ENCODE data around the gene FOXD1. TPM values are rescaled to one million over a fixed set of nuclear protein-coding genes. Genes with fewer than 3 reads are reported as not detected.

The FOXD1 gene
- total RNA-seq, 1 donor from 2014 or later = 2.8 TPM

DNA sequence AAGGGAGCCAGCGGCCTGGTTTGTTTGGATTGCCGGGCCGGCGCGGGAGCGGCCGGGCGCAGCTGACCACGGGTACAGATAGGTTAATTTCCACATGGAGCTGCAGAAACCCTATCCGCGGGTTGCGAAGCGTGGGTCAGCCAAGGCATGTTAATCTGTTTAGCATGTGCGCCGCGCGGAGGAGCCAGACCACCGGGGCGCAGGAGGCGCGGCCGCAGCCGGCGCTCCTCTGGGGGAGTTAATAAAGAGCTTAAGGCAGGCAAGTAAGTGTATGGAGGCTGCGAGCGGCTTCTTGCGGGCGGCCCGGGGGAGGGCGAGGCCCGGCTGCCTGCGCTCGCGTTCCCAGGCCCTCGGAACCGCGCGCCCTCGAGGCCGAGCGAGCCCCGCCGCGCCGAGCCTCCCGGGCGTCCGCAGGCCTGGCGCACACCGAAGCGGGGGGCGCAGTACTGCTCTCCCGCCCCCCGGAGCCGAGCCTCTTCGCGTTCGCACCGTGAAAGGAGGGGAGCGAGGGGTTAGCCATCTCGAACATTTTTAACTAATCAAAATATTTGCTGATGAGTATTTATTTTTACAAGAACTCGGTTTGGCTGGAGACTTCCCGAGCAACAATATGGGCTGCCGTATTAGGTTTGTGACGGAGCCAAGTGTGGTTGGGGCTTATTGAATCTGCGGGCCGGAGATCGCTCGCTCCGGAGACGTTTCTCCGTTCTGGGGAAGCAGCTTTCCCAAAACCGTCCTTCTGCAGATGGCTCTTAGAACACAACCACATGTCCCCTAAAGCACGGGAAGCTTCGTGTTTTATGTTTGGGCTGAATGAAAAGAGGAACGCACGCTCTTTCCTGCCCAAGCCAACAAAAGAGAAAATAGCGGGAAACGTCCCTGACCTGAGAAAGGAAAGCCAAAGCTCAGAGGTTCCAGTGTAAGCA, 28.8 kb downstream of the FOXD1 start:
- DNase-seq = peak; percentile 74
- H3K4me1 Mint-ChIP-seq (ENCODE audit: low read depth, unreplicated experiment) = peaks cover 6% of the 10 kb centered on the region
- TF ChIP-seq, protein P1, sequence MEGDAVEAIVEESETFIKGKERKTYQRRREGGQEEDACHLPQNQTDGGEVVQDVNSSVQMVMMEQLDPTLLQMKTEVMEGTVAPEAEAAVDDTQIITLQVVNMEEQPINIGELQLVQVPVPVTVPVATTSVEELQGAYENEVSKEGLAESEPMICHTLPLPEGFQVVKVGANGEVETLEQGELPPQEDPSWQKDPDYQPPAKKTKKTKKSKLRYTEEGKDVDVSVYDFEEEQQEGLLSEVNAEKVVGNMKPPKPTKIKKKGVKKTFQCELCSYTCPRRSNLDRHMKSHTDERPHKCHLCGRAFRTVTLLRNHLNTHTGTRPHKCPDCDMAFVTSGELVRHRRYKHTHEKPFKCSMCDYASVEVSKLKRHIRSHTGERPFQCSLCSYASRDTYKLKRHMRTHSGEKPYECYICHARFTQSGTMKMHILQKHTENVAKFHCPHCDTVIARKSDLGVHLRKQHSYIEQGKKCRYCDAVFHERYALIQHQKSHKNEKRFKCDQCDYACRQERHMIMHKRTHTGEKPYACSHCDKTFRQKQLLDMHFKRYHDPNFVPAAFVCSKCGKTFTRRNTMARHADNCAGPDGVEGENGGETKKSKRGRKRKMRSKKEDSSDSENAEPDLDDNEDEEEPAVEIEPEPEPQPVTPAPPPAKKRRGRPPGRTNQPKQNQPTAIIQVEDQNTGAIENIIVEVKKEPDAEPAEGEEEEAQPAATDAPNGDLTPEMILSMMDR (IDR thresholded peaks at IDR 0.05; ENCODE audit: partially characterized antibody, unreplicated experiment) = no peak
- H3K27me3 Mint-ChIP-seq (ENCODE audit: unreplicated experiment) = peaks cover 12% of the 10 kb centered on the region
- H3K9me3 Mint-ChIP-seq (ENCODE audit: unreplicated experiment) = peaks cover 5% of the 10 kb centered on the region
- peaks cover 6% of the 10 kb centered on the region for H3K36me3 Mint-ChIP-seq (ENCODE audit: unreplicated experiment)
- H3K4me3 Mint-ChIP-seq (ENCODE audit: unreplicated experiment) = peak overlapping the region; percentile 86
- H3K27ac Mint-ChIP-seq (ENCODE audit: unreplicated experiment) = no peak overlapping the region

DNA sequence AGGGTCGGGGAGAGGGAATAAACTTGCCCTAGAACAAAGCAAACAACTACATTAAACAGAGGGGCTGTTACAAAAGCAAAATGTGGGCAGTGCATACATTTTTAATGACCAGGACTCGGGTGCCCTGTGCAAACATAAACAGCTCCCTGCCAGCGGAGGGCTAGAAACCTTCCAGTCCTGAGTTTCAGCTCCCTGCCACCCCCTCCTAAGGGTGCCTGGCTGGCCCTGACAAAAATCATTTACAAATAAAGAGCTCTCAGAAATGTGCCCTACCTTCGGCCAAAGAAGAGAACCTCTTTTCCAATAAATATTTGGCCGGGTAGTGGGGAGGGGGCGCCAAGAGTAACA, 29.5 kb downstream of the FOXD1 start:
- peaks cover 12% of the 10 kb centered on the region for H3K27me3 Mint-ChIP-seq (ENCODE audit: unreplicated experiment)
- TF ChIP-seq, protein P1 (IDR thresholded peaks at IDR 0.05; ENCODE audit: partially characterized antibody, unreplicated experiment) = no peak
- no peak for DNase-seq
- no peak overlapping the region for H3K27ac Mint-ChIP-seq (ENCODE audit: unreplicated experiment)
- H3K4me3 Mint-ChIP-seq (ENCODE audit: unreplicated experiment) = peak overlapping the region; percentile 67
- peaks cover 5% of the 10 kb centered on the region for H3K9me3 Mint-ChIP-seq (ENCODE audit: unreplicated experiment)
- peaks cover 6% of the 10 kb centered on the region for H3K4me1 Mint-ChIP-seq (ENCODE audit: low read depth, unreplicated experiment)
- H3K36me3 Mint-ChIP-seq (ENCODE audit: unreplicated experiment) = peaks cover 13% of the 10 kb centered on the region

DNA sequence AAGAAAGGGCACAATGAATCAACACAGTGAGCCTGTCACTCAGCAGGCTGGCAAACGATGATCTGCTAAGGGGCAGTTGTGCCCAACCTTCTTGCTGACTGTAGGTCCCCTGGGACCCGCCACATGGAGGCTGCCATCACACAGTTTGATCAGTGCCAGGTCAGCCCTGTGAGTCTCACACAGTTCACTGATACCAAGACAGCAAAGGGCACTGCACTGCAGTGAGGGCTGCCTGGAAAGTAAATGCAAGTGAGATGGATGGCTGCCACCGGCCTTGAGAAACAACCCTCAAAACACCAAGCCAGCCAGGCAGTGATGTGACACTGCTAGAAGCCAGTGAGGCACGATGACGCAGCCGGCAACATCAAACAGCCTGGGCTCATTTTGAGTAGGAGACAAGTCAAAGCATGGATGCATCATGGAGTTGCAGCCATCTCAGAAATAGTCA, 30.3 kb downstream of the FOXD1 start:
- Mint-ChIP-seq H3K36me3 (ENCODE audit: unreplicated experiment) (peaks cover 13% of the 10 kb centered on the region), H3K4me1 (ENCODE audit: low read depth, unreplicated experiment) (peaks cover 6% of the 10 kb centered on the region), H3K4me3 (ENCODE audit: unreplicated experiment) (no peak overlapping the region), H3K27me3 (ENCODE audit: unreplicated experiment) (peaks cover 12% of the 10 kb centered on the region), H3K27ac (ENCODE audit: unreplicated experiment) (no peak overlapping the region), H3K9me3 (ENCODE audit: unreplicated experiment) (peaks cover 5% of the 10 kb centered on the region)
- DNase-seq = peak; percentile 13
- TF ChIP-seq, protein P1 (IDR thresholded peaks at IDR 0.05; ENCODE audit: partially characterized antibody, unreplicated experiment) = no peak

DNA sequence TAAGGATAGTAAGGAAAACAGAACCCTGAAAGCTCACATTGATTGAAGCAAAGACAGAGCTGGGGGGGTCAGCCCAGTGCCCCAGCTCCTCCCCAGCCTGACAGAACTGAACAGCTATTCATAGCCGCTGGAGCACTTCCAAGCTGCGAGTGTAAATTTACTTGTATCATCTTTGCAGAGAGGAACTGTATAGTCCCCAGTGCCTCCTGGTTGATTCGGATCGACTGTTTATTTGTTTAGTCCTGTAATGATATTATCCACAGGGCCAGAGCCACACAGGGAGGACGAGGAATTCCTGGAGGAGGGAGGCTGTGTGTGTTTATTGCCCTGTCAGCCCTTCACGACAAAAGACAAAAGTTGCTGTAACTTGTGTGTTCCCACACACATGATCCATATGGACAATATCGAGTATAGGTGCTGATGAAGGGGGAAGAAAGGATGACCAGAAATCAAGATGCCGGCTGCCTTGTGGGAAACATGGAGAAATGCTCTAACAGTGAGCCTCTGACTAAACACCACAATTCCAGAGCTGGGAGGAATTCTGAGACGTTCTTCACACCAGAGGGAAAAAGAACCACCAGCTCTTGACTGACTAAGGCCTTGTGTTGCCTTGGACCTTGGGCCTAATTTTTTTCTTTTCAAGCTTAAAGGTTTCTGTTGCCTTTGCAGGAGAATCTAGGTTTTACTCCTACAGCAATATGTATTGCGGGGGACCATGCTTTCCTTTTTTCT, 31.1 kb downstream of the FOXD1 start:
- Mint-ChIP-seq H3K9me3 (ENCODE audit: unreplicated experiment) (peaks cover 5% of the 10 kb centered on the region), H3K27ac (ENCODE audit: unreplicated experiment) (no peak overlapping the region), H3K4me1 (ENCODE audit: low read depth, unreplicated experiment) (peaks cover 6% of the 10 kb centered on the region), H3K36me3 (ENCODE audit: unreplicated experiment) (peaks cover 13% of the 10 kb centered on the region), H3K4me3 (ENCODE audit: unreplicated experiment) (no peak overlapping the region), H3K27me3 (ENCODE audit: unreplicated experiment) (peaks cover 12% of the 10 kb centered on the region)
- no peak for DNase-seq
- TF ChIP-seq, protein P1 (IDR thresholded peaks at IDR 0.05; ENCODE audit: partially characterized antibody, unreplicated experiment) = no peak

All from glutamatergic neuron (in vitro differentiated cells).